Measurements from ENCODE around the gene SPEN.
A peak's percentile ranks its signal among the peaks of the same experiment; 100 is the strongest.
"Not testable (repeated sequence)": the region's sequence is repeated elsewhere in the genome, so short reads cannot be mapped to it uniquely, and the experiment has no call there.

Gene SPEN

GRCh38 chr1:15833069-15833679 is 14.3 kb upstream of the SPEN start:
- Mint-ChIP-seq H3K4me3 (peak overlapping the region; percentile 94), H3K27ac (no peak overlapping the region), H3K9me3 (peaks cover 26% of the 10 kb centered on the region), H3K4me1 (peaks cover 48% of the 10 kb centered on the region), H3K27me3 (ENCODE audit: low read depth, poor library complexity) (peaks cover 12% of the 10 kb centered on the region), H3K36me3 (ENCODE audit: low read depth) (peaks cover 39% of the 10 kb centered on the region)
- no peak for TF ChIP-seq CTCF (IDR thresholded peaks at IDR 0.05)
- DNase-seq: no peak

- DNase-seq: no peak
- Mint-ChIP-seq H3K4me1 (peaks cover 48% of the 10 kb centered on the region), H3K27me3 (ENCODE audit: low read depth, poor library complexity) (peaks cover 12% of the 10 kb centered on the region), H3K4me3 (peak overlapping the region; percentile 94), H3K27ac (peak overlapping the region; percentile 100), H3K9me3 (peaks cover 26% of the 10 kb centered on the region), H3K36me3 (ENCODE audit: low read depth) (peaks cover 37% of the 10 kb centered on the region)
- TF ChIP-seq CTCF (IDR thresholded peaks at IDR 0.05): no peak
These were observed 13.6 kb upstream of the SPEN start for GRCh38 chr1:15833842-15834405.

- H3K27me3 Mint-ChIP-seq (ENCODE audit: low read depth, poor library complexity): peaks cover 12% of the 10 kb centered on the region
These were observed 12.9 kb upstream of the SPEN start for GRCh38 chr1:15834406-15835204.

GRCh38 chr1:15835205-15835740 is 12.2 kb upstream of the SPEN start:
- Mint-ChIP-seq H3K27me3 (ENCODE audit: low read depth, poor library complexity) (peaks cover 12% of the 10 kb centered on the region), H3K4me1 (peaks cover 35% of the 10 kb centered on the region), H3K9me3 (peaks cover 26% of the 10 kb centered on the region), H3K36me3 (ENCODE audit: low read depth) (peaks cover 24% of the 10 kb centered on the region), H3K4me3 (peak overlapping the region; percentile 94), H3K27ac (peak overlapping the region; percentile 100)
- TF ChIP-seq CTCF (IDR thresholded peaks at IDR 0.05): no peak
- no peak for DNase-seq

More at GRCh38 chr1:15834406-15835204, 12.9 kb upstream of the SPEN start:
- Mint-ChIP-seq H3K4me3 (peak overlapping the region; percentile 94), H3K27ac (peak overlapping the region; percentile 100), H3K36me3 (ENCODE audit: low read depth) (peaks cover 31% of the 10 kb centered on the region), H3K9me3 (peaks cover 26% of the 10 kb centered on the region), H3K4me1 (peaks cover 42% of the 10 kb centered on the region)
- peak; percentile 88 for DNase-seq
- TF ChIP-seq CTCF (IDR thresholded peaks at IDR 0.05): no peak

GRCh38 chr1:15835741-15836510 is 11.6 kb upstream of the SPEN start:
- peak; percentile 98 for DNase-seq
- H3K4me3 Mint-ChIP-seq: peak overlapping the region; percentile 94
- H3K27me3 Mint-ChIP-seq (ENCODE audit: low read depth, poor library complexity): peaks cover 12% of the 10 kb centered on the region
- H3K9me3 Mint-ChIP-seq: peaks cover 26% of the 10 kb centered on the region
- no peak for TF ChIP-seq CTCF (IDR thresholded peaks at IDR 0.05)
- H3K27ac Mint-ChIP-seq: peak overlapping the region; percentile 100
- peaks cover 29% of the 10 kb centered on the region for H3K4me1 Mint-ChIP-seq
- peaks cover 22% of the 10 kb centered on the region for H3K36me3 Mint-ChIP-seq (ENCODE audit: low read depth)

- not testable (repeated sequence) for H3K27me3 Mint-ChIP-seq (ENCODE audit: low read depth, poor library complexity)
These were observed 11.1 kb upstream of the SPEN start for GRCh38 chr1:15836511-15836771.

More at GRCh38 chr1:15836511-15836771, 11.1 kb upstream of the SPEN start:
- Mint-ChIP-seq H3K36me3 (ENCODE audit: low read depth) (peaks cover 22% of the 10 kb centered on the region), H3K4me3 (peak overlapping the region; percentile 94), H3K9me3 (peaks cover 26% of the 10 kb centered on the region), H3K4me1 (peaks cover 26% of the 10 kb centered on the region)
- DNase-seq, H3K27ac Mint-ChIP-seq: not testable (repeated sequence)

Measured in nephron progenitor cell (in vitro differentiated cells).